Mucosa of rectum (tissue), 2 donors: ENCODE measurements around the gene SPRYD3.

ENCODE experiments used
- H3K27ac ChIP-seq, 2 donors: one replicate each; pipeline ENCODE4 v1.7.0; 2013; ENCODE audit warnings: inconsistent platforms in 2 of 2, low read depth in 2 of 2, low read length in 2 of 2
- H3K27me3 ChIP-seq, 2 donors: one replicate each; pipeline ENCODE4 v1.7.0; 2013; ENCODE audit warnings: low read length in 2 of 2; ENCODE audit not compliant: control insufficient read depth in 2 of 2, insufficient read depth in 2 of 2
- H3K36me3 ChIP-seq, 2 donors: one replicate each; pipeline ENCODE4 v1.7.0; 2013; ENCODE audit warnings: low read length in 2 of 2; ENCODE audit not compliant: control insufficient read depth in 2 of 2, insufficient read depth in 2 of 2
- H3K4me1 ChIP-seq, 2 donors: one replicate each; pipeline ENCODE4 v1.7.0; 2013; ENCODE audit warnings: low read length in 2 of 2, mild to moderate bottlenecking in 1 of 2; ENCODE audit not compliant: control insufficient read depth in 2 of 2, insufficient read depth in 2 of 2
- H3K4me3 ChIP-seq, 2 donors: one replicate each; pipeline ENCODE4 v1.7.0; 2013; ENCODE audit warnings: low read length in 2 of 2
- H3K9ac ChIP-seq, 2 donors: one replicate each; pipeline ENCODE4 v1.7.0; 2013; ENCODE audit warnings: low read length in 2 of 2, low read depth in 1 of 2, mild to moderate bottlenecking in 1 of 2
- H3K9me3 ChIP-seq, 2 donors: one replicate each; pipeline ENCODE4 v1.7.0; 2013; ENCODE audit warnings: low read length in 2 of 2; ENCODE audit not compliant: control insufficient read depth in 2 of 2
- donor health status: healthy.
- donor health status: Normal muscosa, but diverticular disease.

Gene SPRYD3

GRCh38 chr12:53101931-53102781 is 23.0 kb upstream of the SPRYD3 start:
- Histone ChIP-seq H3K27ac (no peak overlapping the region), H3K27me3 (peaks cover 0 to 3% of the 10 kb centered on the region in 2 donors), H3K4me3 (no peak overlapping the region), H3K4me1 (peaks cover 12 to 19% of the 10 kb centered on the region in 2 donors), H3K9me3 (no peaks in the 10 kb centered on the region), H3K36me3 (no peaks in the 10 kb centered on the region), H3K9ac (no peak overlapping the region)

DNA sequence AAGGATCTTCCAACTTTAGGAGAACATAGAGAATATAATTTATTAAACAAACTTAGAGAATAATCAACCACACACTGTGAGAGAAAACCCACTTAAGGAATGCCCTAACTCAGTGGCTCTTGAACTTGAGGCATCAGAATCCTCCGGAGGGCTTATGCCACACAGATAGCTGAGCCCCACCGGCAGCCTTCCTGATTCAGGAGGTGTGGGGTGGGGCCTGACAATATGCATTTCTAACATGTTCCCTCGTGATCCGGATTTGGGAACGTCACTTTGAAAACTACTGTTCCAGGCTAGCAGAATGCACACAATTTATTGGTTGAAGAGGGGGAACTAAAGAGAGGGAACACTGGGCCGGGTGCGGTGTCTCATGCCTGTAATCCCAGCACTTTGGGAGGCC is 22.1 kb upstream of the SPRYD3 start:
- Histone ChIP-seq H3K36me3 (no peaks in the 10 kb centered on the region), H3K27ac (no peak overlapping the region), H3K9me3 (no peaks in the 10 kb centered on the region), H3K4me1 (peaks cover 15 to 24% of the 10 kb centered on the region in 2 donors), H3K27me3 (peaks cover 3 to 5% of the 10 kb centered on the region in 2 donors), H3K4me3 (no peak overlapping the region), H3K9ac (no peak overlapping the region)

GRCh38 chr12:53100466-53101151 is 21.4 kb upstream of the SPRYD3 start:
- Histone ChIP-seq H3K36me3 (no peaks in the 10 kb centered on the region), H3K27ac (no peak overlapping the region), H3K4me1 (peaks cover 15 to 24% of the 10 kb centered on the region in 2 donors), H3K4me3 (no peak overlapping the region), H3K9me3 (no peaks in the 10 kb centered on the region), H3K27me3 (peaks cover 7 to 9% of the 10 kb centered on the region in 2 donors), H3K9ac (no peak overlapping the region)

- Histone ChIP-seq H3K9ac (peak overlapping the region; percentile 34 to 56), H3K4me3 (peak overlapping the region in 1 of 2 donors; percentile 37), H3K27me3 (peaks cover 7 to 9% of the 10 kb centered on the region in 2 donors), H3K36me3 (no peaks in the 10 kb centered on the region), H3K27ac (peak overlapping the region; percentile 77 to 86), H3K9me3 (no peaks in the 10 kb centered on the region), H3K4me1 (peaks cover 15 to 24% of the 10 kb centered on the region in 2 donors)
These were observed 20.1 kb upstream of the SPRYD3 start for GRCh38 chr12:53099071-53099882.

GRCh38 chr12:53098354-53098981 is 19.3 kb upstream of the SPRYD3 start:
- peaks cover 7 to 9% of the 10 kb centered on the region in 2 donors for H3K27me3 ChIP-seq
- peak overlapping the region; percentile 56 to 70 for H3K9ac ChIP-seq
- H3K27ac ChIP-seq, result peak overlapping the region; percentile 77 to 86
- H3K9me3 ChIP-seq, result no peaks in the 10 kb centered on the region
- H3K4me3 ChIP-seq, result peak overlapping the region; percentile 67 to 74
- H3K36me3 ChIP-seq, result no peaks in the 10 kb centered on the region
- peaks cover 21 to 29% of the 10 kb centered on the region in 2 donors for H3K4me1 ChIP-seq

- Histone ChIP-seq H3K9me3 (no peaks in the 10 kb centered on the region), H3K9ac (peak within 1 kb of the TSS; percentile 52 to 70), H3K4me1 (peaks cover 21 to 28% of the 10 kb centered on the region in 2 donors), H3K36me3 (no peaks in the 10 kb centered on the region), H3K27ac (peak within 1 kb of the TSS; percentile 77 to 86), H3K27me3 (peaks cover 7 to 9% of the 10 kb centered on the region in 2 donors), H3K4me3 (peak within 1 kb of the TSS; percentile 67 to 74)
These were observed 18.6 kb upstream of the SPRYD3 start, which contains the start of gene IGFBP6 for GRCh38 chr12:53097564-53098353. IGFBP6 (plus strand) TSS chr12:53097667; CDS start chr12:53097718, 51 bp downstream.

DNA sequence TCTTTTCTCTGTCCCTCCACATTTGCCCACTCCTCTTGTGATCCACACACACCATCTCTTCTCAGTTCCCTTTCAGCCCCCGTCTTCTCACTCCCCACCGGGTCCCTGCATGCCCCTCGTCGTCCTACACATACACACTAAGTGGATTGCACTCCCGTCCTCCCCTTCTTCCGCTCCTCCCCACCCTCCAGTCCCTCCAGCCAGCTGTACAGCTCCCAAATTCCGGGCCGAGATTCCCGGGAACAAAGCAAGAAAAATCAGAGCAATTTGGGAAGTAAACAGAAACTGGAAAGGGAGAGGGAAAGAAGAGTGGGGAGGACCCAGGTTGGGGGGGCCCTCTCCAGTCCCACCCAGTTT is 18.0 kb upstream of the SPRYD3 start:
- peak overlapping the region in 1 of 2 donors; percentile 70 for H3K9ac ChIP-seq
- H3K4me1 ChIP-seq, result peaks cover 17 to 25% of the 10 kb centered on the region in 2 donors

GRCh38 chr12:53096759-53097158 is 17.6 kb upstream of the SPRYD3 start:
- peaks cover 7 to 9% of the 10 kb centered on the region in 2 donors for H3K27me3 ChIP-seq
- no peaks in the 10 kb centered on the region for H3K9me3 ChIP-seq
- H3K27ac ChIP-seq, result peak overlapping the region; percentile 77 to 86
- H3K36me3 ChIP-seq, result no peaks in the 10 kb centered on the region
- peak overlapping the region in 1 of 2 donors; percentile 70 for H3K9ac ChIP-seq
- peaks cover 17 to 25% of the 10 kb centered on the region in 2 donors for H3K4me1 ChIP-seq
- peak overlapping the region; percentile 67 to 74 for H3K4me3 ChIP-seq

More for the DNA sequence above, 18.0 kb upstream of the SPRYD3 start:
- peak overlapping the region; percentile 77 to 86 for H3K27ac ChIP-seq
- peaks cover 7 to 9% of the 10 kb centered on the region in 2 donors for H3K27me3 ChIP-seq
- peak overlapping the region; percentile 67 to 74 for H3K4me3 ChIP-seq
- no peaks in the 10 kb centered on the region for H3K36me3 ChIP-seq
- H3K9me3 ChIP-seq, result no peaks in the 10 kb centered on the region
